ENCODE measurements around the gene HDGFL3.

Gene HDGFL3

GRCh38 chr15:83206526-83207008 lies 1.1 kb downstream of the HDGFL3 start:
- no peak for DNase-seq (ENCODE audit: extremely low spot score)
- ChIA-PET CTCF (no interaction called here), POLR2A (interaction anchor here (0.8 to 2.7 kb wide), 2 partner anchors 9 to 195 kb away, joined by 3 to 15 read pairs; partner anchors contain the start of gene C15orf40)
- TF ChIP-seq NFRKB (IDR thresholded peaks at IDR 0.05): no peak
- no peak for TF ChIP-seq HDGF (IDR thresholded peaks at IDR 0.05; ENCODE audit: borderline replicate concordance)
- no peak for TF ChIP-seq SP1 (IDR thresholded peaks at IDR 0.05)
- no peak for TF ChIP-seq BHLHE40 (IDR thresholded peaks at IDR 0.05; ENCODE audit: borderline replicate concordance)
- no peak for TF ChIP-seq ELF4 (IDR thresholded peaks at IDR 0.05)
- TF ChIP-seq SUZ12 (IDR thresholded peaks at IDR 0.05): no peak
- TF ChIP-seq ZNF384 (IDR thresholded peaks at IDR 0.05): no peak
- no peak for TF ChIP-seq LEF1 (IDR thresholded peaks at IDR 0.05; ENCODE audit: borderline replicate concordance)
- no peak for TF ChIP-seq FOXK2 (IDR thresholded peaks at IDR 0.05)
- no peak for TF ChIP-seq ARNT (IDR thresholded peaks at IDR 0.05)
- TF ChIP-seq FOXA1 (IDR thresholded peaks at IDR 0.05): no peak

- no peak for DNase-seq (ENCODE audit: extremely low spot score)
- no peak for TF ChIP-seq L3MBTL2 (conservative IDR thresholded peaks at IDR 0.05)
- ChIA-PET CTCF (no interaction called here), POLR2A (interaction anchor here (0.8 to 2.7 kb wide), 3 partner anchors 9 to 194 kb away, joined by 3 to 15 read pairs (median 3); partner anchors contain the start of gene C15orf40)
Measured at GRCh38 chr15:83205725-83206324, 1.8 kb downstream of the HDGFL3 start.

GRCh38 chr15:83204697-83205096 lies 2.9 kb downstream of the HDGFL3 start:
- CTCF ChIA-PET: interaction anchor here (0.7 kb wide), 1 partner anchor 142 kb away, joined by 3 read pairs; no protein-coding TSS in a partner anchor
- TF ChIP-seq BHLHE40 (IDR thresholded peaks at IDR 0.05; ENCODE audit: borderline replicate concordance) (no peak), NFRKB (IDR thresholded peaks at IDR 0.05) (no peak), TARDBP (IDR thresholded peaks at IDR 0.05) (no peak), FOXA1 (IDR thresholded peaks at IDR 0.05) (no peak), HDGF (IDR thresholded peaks at IDR 0.05; ENCODE audit: borderline replicate concordance) (no peak), SUZ12 (IDR thresholded peaks at IDR 0.05) (no peak), L3MBTL2 (conservative IDR thresholded peaks at IDR 0.05) (no peak), ARNT (IDR thresholded peaks at IDR 0.05) (no peak), LEF1 (IDR thresholded peaks at IDR 0.05; ENCODE audit: borderline replicate concordance) (no peak), SP1 (IDR thresholded peaks at IDR 0.05) (no peak), ELF4 (IDR thresholded peaks at IDR 0.05) (no peak), ZNF384 (IDR thresholded peaks at IDR 0.05) (no peak), FOXK2 (IDR thresholded peaks at IDR 0.05) (no peak), CTBP1 (IDR thresholded peaks at IDR 0.05; ENCODE audit: borderline replicate concordance) (no peak), FOXM1 (IDR thresholded peaks at IDR 0.05; ENCODE audit: borderline replicate concordance) (no peak)
- DNase-seq (ENCODE audit: extremely low spot score): no peak
- POLR2A ChIA-PET: interaction anchor here (1.1 to 2.7 kb wide), 2 partner anchors 43 to 193 kb away, joined by 3 to 15 read pairs; partner anchors contain the start of gene C15orf40

- ChIA-PET POLR2A (no interaction called here), CTCF (no interaction called here)
- DNase-seq (ENCODE audit: extremely low spot score): no peak
- TF ChIP-seq TARDBP (IDR thresholded peaks at IDR 0.05) (no peak), ELF4 (IDR thresholded peaks at IDR 0.05) (no peak), LEF1 (IDR thresholded peaks at IDR 0.05; ENCODE audit: borderline replicate concordance) (no peak), ARNT (IDR thresholded peaks at IDR 0.05) (no peak), SUZ12 (IDR thresholded peaks at IDR 0.05) (no peak), FOXM1 (IDR thresholded peaks at IDR 0.05; ENCODE audit: borderline replicate concordance) (no peak), CTBP1 (IDR thresholded peaks at IDR 0.05; ENCODE audit: borderline replicate concordance) (no peak), SP1 (IDR thresholded peaks at IDR 0.05) (no peak), FOXA1 (IDR thresholded peaks at IDR 0.05) (no peak)
Measured at GRCh38 chr15:83203543-83203942, 4.1 kb downstream of the HDGFL3 start.

GRCh38 chr15:83200589-83200988 lies 7.0 kb downstream of the HDGFL3 start:
- TF ChIP-seq L3MBTL2 (conservative IDR thresholded peaks at IDR 0.05) (no peak), ELF4 (IDR thresholded peaks at IDR 0.05) (no peak), SP1 (IDR thresholded peaks at IDR 0.05) (no peak), SUZ12 (IDR thresholded peaks at IDR 0.05) (no peak), FOXA1 (IDR thresholded peaks at IDR 0.05) (no peak), CTBP1 (IDR thresholded peaks at IDR 0.05; ENCODE audit: borderline replicate concordance) (no peak), FOXK2 (IDR thresholded peaks at IDR 0.05) (no peak), FOXM1 (IDR thresholded peaks at IDR 0.05; ENCODE audit: borderline replicate concordance) (no peak), BHLHE40 (IDR thresholded peaks at IDR 0.05; ENCODE audit: borderline replicate concordance) (no peak), HDGF (IDR thresholded peaks at IDR 0.05; ENCODE audit: borderline replicate concordance) (no peak), ARNT (IDR thresholded peaks at IDR 0.05) (no peak)
- ChIA-PET POLR2A (no interaction called here), CTCF (no interaction called here)
- DNase-seq (ENCODE audit: extremely low spot score): no peak

- no peak for DNase-seq (ENCODE audit: extremely low spot score)
Measured at GRCh38 chr15:83200162-83200561, 7.5 kb downstream of the HDGFL3 start.

GRCh38 chr15:83199288-83199687 lies 8.3 kb downstream of the HDGFL3 start:
- ChIA-PET POLR2A (no interaction called here), CTCF (no interaction called here)
- TF ChIP-seq SUZ12 (IDR thresholded peaks at IDR 0.05) (no peak), CTBP1 (IDR thresholded peaks at IDR 0.05; ENCODE audit: borderline replicate concordance) (no peak), TARDBP (IDR thresholded peaks at IDR 0.05) (no peak), NFRKB (IDR thresholded peaks at IDR 0.05) (no peak), FOXK2 (IDR thresholded peaks at IDR 0.05) (no peak), FOXM1 (IDR thresholded peaks at IDR 0.05; ENCODE audit: borderline replicate concordance) (no peak), HDGF (IDR thresholded peaks at IDR 0.05; ENCODE audit: borderline replicate concordance) (no peak), LEF1 (IDR thresholded peaks at IDR 0.05; ENCODE audit: borderline replicate concordance) (no peak), ARNT (IDR thresholded peaks at IDR 0.05) (no peak), ZNF384 (IDR thresholded peaks at IDR 0.05) (no peak), L3MBTL2 (conservative IDR thresholded peaks at IDR 0.05) (no peak), ELF4 (IDR thresholded peaks at IDR 0.05) (no peak), FOXA1 (IDR thresholded peaks at IDR 0.05) (no peak), SP1 (IDR thresholded peaks at IDR 0.05) (no peak)
- DNase-seq (ENCODE audit: extremely low spot score): no peak

More at GRCh38 chr15:83200162-83200561, 7.5 kb downstream of the HDGFL3 start:
- POLR2A ChIA-PET: no interaction called here
- CTCF ChIA-PET: no interaction called here
- TF ChIP-seq NFRKB (IDR thresholded peaks at IDR 0.05) (no peak), ZNF384 (IDR thresholded peaks at IDR 0.05) (no peak), TARDBP (IDR thresholded peaks at IDR 0.05) (no peak), HDGF (IDR thresholded peaks at IDR 0.05; ENCODE audit: borderline replicate concordance) (no peak), LEF1 (IDR thresholded peaks at IDR 0.05; ENCODE audit: borderline replicate concordance) (no peak), CTBP1 (IDR thresholded peaks at IDR 0.05; ENCODE audit: borderline replicate concordance) (no peak)

GRCh38 chr15:83198476-83198875 lies 9.1 kb downstream of the HDGFL3 start:
- ChIA-PET CTCF (no interaction called here), POLR2A (no interaction called here)
- DNase-seq (ENCODE audit: extremely low spot score): no peak
- TF ChIP-seq SP1 (IDR thresholded peaks at IDR 0.05) (no peak), ELF4 (IDR thresholded peaks at IDR 0.05) (no peak), ARNT (IDR thresholded peaks at IDR 0.05) (no peak), HDGF (IDR thresholded peaks at IDR 0.05; ENCODE audit: borderline replicate concordance) (no peak), BHLHE40 (IDR thresholded peaks at IDR 0.05; ENCODE audit: borderline replicate concordance) (no peak), NFRKB (IDR thresholded peaks at IDR 0.05) (no peak), L3MBTL2 (conservative IDR thresholded peaks at IDR 0.05) (no peak), FOXM1 (IDR thresholded peaks at IDR 0.05; ENCODE audit: borderline replicate concordance) (no peak)
